ENCODE results near the gene ABCG4.

- no peak for TF ChIP-seq CTCF (conservative IDR thresholded peaks at IDR 0.05)
- TF ChIP-seq ZFX (IDR thresholded peaks at IDR 0.05) = no peak
These were observed 30.5 kb downstream of the ABCG4 start for GRCh38 chr11:119179342-119179741.
